Activated naive CD8-positive, alpha-beta T cell treated with anti-CD3 and anti-CD28 coated beads, Interleukin-2, amount 50 U/mL, for 24 hours (primary cell): ENCODE results near the gene TCF3.

Experiments used
- ATAC-seq: fragments of 150-1000 bp; cut with Tn5 transposase; one replicate; pipeline ENCODE4 v1.10.0; 2021
- DNase-seq: peaks from one replicate; pipeline ENCODE4 v3.0.0; 2021
- H3K27ac Mint-ChIP-seq: one replicate; pipeline ENCODE4 v1.8.0; 2021; ENCODE audit warnings: mild to moderate bottlenecking, mixed read lengths
- H3K27me3 Mint-ChIP-seq: one replicate; pipeline ENCODE4 v1.8.0; 2021; ENCODE audit warnings: mixed read lengths
- H3K36me3 Mint-ChIP-seq: one replicate; pipeline ENCODE4 v1.8.0; 2021; ENCODE audit warnings: low read depth, mixed read lengths
- H3K4me1 Mint-ChIP-seq: one replicate; pipeline ENCODE4 v1.8.0; 2021; ENCODE audit warnings: mixed read lengths
- H3K4me3 Mint-ChIP-seq: one replicate; pipeline ENCODE4 v1.8.0; 2021; ENCODE audit warnings: mild to moderate bottlenecking, moderate library complexity, mixed read lengths
- H3K9me3 Mint-ChIP-seq: one replicate; pipeline ENCODE4 v1.8.0; 2021; ENCODE audit warnings: mixed read lengths

The TCF3 gene

GRCh38 chr19:1633269-1633826 lies 19.1 kb downstream of the TCF3 start:
- no peak overlapping the region for H3K27ac Mint-ChIP-seq
- H3K4me1 Mint-ChIP-seq = peaks cover under 1% of the 10 kb centered on the region
- ATAC-seq (no peak), DNase-seq (no peak)
- peaks cover 12% of the 10 kb centered on the region for H3K36me3 Mint-ChIP-seq
- H3K27me3 Mint-ChIP-seq = no peaks in the 10 kb centered on the region
- H3K9me3 Mint-ChIP-seq = no peaks in the 10 kb centered on the region
- no peak overlapping the region for H3K4me3 Mint-ChIP-seq

DNA sequence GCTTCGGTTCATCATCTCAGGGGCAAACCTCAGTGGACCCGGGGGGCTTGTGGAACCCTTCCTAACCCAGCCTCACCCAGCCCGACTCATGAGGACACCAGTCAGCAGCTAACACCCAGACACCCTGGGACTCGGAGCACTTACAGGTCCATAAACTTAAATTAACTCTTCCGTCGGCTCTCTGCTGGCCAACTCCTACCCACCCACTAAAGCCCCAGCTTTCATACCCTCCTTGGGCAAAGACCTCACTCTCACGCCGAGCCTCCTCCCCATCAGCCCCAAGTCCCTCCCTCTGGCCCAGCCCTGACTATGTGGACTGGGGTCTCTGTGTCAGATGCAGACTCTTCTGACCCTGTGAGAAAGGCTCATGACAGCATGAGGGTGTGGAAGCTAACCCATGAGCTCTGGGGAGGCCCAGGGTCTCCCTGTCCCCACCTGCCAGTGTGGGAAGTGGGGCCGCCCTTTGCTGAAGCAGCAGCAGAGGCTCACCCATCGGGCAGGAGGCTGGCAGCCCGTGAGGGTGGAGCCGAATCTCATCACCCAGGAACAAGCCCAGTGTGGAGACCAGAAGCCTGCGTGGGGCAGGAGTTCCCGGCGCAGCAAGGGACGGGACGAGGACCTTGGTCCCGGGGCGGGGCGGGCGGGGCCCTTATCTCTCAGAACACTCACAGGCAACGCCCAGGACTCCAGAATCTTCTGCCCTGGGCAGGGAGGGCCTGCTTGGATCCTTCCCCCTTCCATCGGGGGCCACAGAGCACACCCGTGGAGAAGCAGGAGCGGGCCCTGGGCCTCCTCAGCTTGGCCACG lies 19.8 kb downstream of the TCF3 start:
- ATAC-seq = no peak
- DNase-seq = no peak
- H3K4me1 Mint-ChIP-seq = no peaks in the 10 kb centered on the region
- H3K27me3 Mint-ChIP-seq = no peaks in the 10 kb centered on the region
- no peak overlapping the region for H3K4me3 Mint-ChIP-seq
- no peak overlapping the region for H3K27ac Mint-ChIP-seq
- H3K36me3 Mint-ChIP-seq = peaks cover 11% of the 10 kb centered on the region
- H3K9me3 Mint-ChIP-seq = no peaks in the 10 kb centered on the region

GRCh38 chr19:1631557-1632100 lies 20.8 kb downstream of the TCF3 start:
- peak; percentile 45 for ATAC-seq
- Mint-ChIP-seq H3K4me1 (no peaks in the 10 kb centered on the region), H3K9me3 (no peaks in the 10 kb centered on the region), H3K36me3 (peaks cover 11% of the 10 kb centered on the region), H3K27ac (no peak overlapping the region), H3K4me3 (no peak overlapping the region), H3K27me3 (no peaks in the 10 kb centered on the region)
- no peak for DNase-seq

- Mint-ChIP-seq H3K27ac (no peak overlapping the region), H3K9me3 (no peaks in the 10 kb centered on the region), H3K4me3 (no peak overlapping the region), H3K36me3 (peaks cover 7% of the 10 kb centered on the region), H3K27me3 (no peaks in the 10 kb centered on the region), H3K4me1 (no peaks in the 10 kb centered on the region)
- ATAC-seq (no peak), DNase-seq (no peak)
These were observed 21.6 kb downstream of the TCF3 start for GRCh38 chr19:1630811-1631210.

- Mint-ChIP-seq H3K27me3 (no peaks in the 10 kb centered on the region), H3K27ac (no peak overlapping the region), H3K9me3 (no peaks in the 10 kb centered on the region), H3K4me1 (no peaks in the 10 kb centered on the region), H3K4me3 (no peak overlapping the region), H3K36me3 (peaks cover 3% of the 10 kb centered on the region)
- ATAC-seq (no peak), DNase-seq (no peak)
These were observed 22.4 kb downstream of the TCF3 start for GRCh38 chr19:1630012-1630411.

GRCh38 chr19:1629256-1629808 lies 23.1 kb downstream of the TCF3 start:
- ATAC-seq (no peak), DNase-seq (no peak)
- no peaks in the 10 kb centered on the region for H3K9me3 Mint-ChIP-seq
- H3K36me3 Mint-ChIP-seq = peaks cover 3% of the 10 kb centered on the region
- H3K4me1 Mint-ChIP-seq = no peaks in the 10 kb centered on the region
- H3K27me3 Mint-ChIP-seq = no peaks in the 10 kb centered on the region
- no peak overlapping the region for H3K4me3 Mint-ChIP-seq
- no peak overlapping the region for H3K27ac Mint-ChIP-seq

DNA sequence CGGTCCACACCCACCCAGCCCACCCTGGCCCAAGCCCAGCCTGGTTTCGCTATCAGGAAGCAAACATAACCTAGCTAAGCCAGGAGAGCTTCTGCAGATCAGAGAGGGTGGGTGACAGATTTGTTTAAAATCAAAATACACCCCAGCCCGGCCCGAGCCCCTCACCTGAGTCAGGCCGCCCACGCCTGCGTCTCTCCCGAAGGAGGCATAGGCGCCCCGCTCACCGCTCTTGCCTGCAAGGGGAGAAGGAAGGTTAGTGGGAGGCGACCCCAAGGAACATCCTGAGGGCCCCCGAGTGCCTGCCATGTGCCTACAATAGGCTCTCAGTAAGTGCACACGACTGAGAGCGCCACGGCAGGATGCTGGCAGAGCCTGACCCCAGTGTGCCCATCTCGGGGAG lies 25.2 kb downstream of the TCF3 start:
- ATAC-seq (no peak), DNase-seq (no peak)
- H3K36me3 Mint-ChIP-seq = peaks cover 6% of the 10 kb centered on the region
- no peaks in the 10 kb centered on the region for H3K4me1 Mint-ChIP-seq
- H3K4me3 Mint-ChIP-seq = no peak overlapping the region
- H3K27me3 Mint-ChIP-seq = no peaks in the 10 kb centered on the region
- H3K27ac Mint-ChIP-seq = no peak overlapping the region
- H3K9me3 Mint-ChIP-seq = no peaks in the 10 kb centered on the region

DNA sequence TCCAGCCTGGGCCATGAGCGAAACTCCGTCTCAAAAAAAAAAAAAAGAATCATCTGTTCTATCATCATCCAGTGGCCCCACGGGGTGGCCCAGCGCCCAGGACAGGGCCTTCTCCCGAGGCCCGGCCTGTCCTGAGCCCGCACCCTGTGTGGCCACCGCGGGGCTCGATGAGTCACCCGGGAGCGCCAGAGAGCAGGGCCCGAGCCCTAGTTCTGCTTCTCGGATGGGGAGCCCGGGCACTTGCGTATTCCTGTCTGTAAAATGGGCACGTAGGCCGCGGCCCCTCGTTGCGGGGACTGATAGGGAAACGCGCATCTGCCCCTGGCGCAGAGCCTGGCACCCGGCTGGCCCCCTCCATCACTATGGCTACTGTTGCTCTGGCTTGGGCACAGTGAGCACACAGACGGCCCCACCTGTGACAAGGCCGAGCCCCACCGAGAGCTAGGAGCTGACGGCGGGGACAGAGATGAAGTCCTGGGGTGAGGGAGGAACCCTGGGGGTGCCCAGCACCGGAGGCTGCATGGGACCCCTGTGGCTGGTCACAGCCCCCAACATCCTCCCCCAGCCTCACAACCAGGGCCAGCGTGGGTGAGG lies 25.9 kb downstream of the TCF3 start:
- Mint-ChIP-seq H3K4me1 (no peaks in the 10 kb centered on the region), H3K4me3 (no peak overlapping the region)
- ATAC-seq = no peak

DNA sequence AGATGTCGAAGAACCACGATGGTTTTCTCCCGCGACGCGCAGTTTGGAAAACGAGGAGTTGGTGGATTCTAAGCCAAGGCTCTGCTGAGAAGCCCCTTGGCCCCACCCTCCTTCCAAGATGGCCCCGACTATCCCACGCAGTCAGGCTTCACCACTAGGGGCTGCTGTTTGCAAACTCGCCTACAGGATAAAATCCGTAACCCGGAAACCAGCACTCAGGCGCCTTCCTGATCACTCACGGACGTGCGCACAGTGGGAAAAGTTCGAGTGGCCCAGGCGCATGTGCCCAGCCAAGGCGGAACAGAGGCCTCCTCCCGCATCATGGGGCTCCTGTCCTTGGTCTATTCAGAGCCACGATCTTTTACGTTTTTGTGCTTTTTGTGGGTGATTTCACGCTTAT lies 28.0 kb downstream of the TCF3 start:
- no peak overlapping the region for H3K27ac Mint-ChIP-seq
- no peaks in the 10 kb centered on the region for H3K4me1 Mint-ChIP-seq
- H3K36me3 Mint-ChIP-seq = peaks cover 7% of the 10 kb centered on the region
- DNase-seq (peak; percentile 65), ATAC-seq (peak; percentile 47)
- no peak overlapping the region for H3K4me3 Mint-ChIP-seq
- H3K9me3 Mint-ChIP-seq = no peaks in the 10 kb centered on the region
- H3K27me3 Mint-ChIP-seq = no peaks in the 10 kb centered on the region

More for the DNA sequence above, 25.9 kb downstream of the TCF3 start:
- no peaks in the 10 kb centered on the region for H3K27me3 Mint-ChIP-seq
- H3K9me3 Mint-ChIP-seq = no peaks in the 10 kb centered on the region
- peaks cover 6% of the 10 kb centered on the region for H3K36me3 Mint-ChIP-seq
- DNase-seq = no peak
- no peak overlapping the region for H3K27ac Mint-ChIP-seq

- Mint-ChIP-seq H3K9me3 (no peaks in the 10 kb centered on the region), H3K4me3 (no peak overlapping the region), H3K4me1 (peaks cover 9% of the 10 kb centered on the region), H3K27me3 (no peaks in the 10 kb centered on the region), H3K36me3 (peaks cover 12% of the 10 kb centered on the region), H3K27ac (no peak overlapping the region)
- DNase-seq (no peak), ATAC-seq (no peak)
These were observed 29.9 kb downstream of the TCF3 start for GRCh38 chr19:1622541-1622940.

- ATAC-seq (no peak), DNase-seq (no peak)
- Mint-ChIP-seq H3K9me3 (no peaks in the 10 kb centered on the region), H3K36me3 (peaks cover 14% of the 10 kb centered on the region), H3K27me3 (no peaks in the 10 kb centered on the region), H3K4me3 (no peak overlapping the region), H3K27ac (no peak overlapping the region), H3K4me1 (peaks cover 14% of the 10 kb centered on the region)
These were observed 30.4 kb downstream of the TCF3 start for GRCh38 chr19:1622007-1622406.

- DNase-seq (no peak), ATAC-seq (no peak)
- H3K4me3 Mint-ChIP-seq = no peak overlapping the region
- H3K27me3 Mint-ChIP-seq = no peaks in the 10 kb centered on the region
- no peak overlapping the region for H3K27ac Mint-ChIP-seq
- no peaks in the 10 kb centered on the region for H3K9me3 Mint-ChIP-seq
- H3K36me3 Mint-ChIP-seq = peaks cover 14% of the 10 kb centered on the region
- peaks cover 18% of the 10 kb centered on the region for H3K4me1 Mint-ChIP-seq
These were observed 30.8 kb downstream of the TCF3 start for GRCh38 chr19:1621574-1621973.

- Mint-ChIP-seq H3K4me3 (no peak overlapping the region), H3K27ac (no peak overlapping the region), H3K4me1 (peaks cover 20% of the 10 kb centered on the region), H3K27me3 (no peaks in the 10 kb centered on the region), H3K9me3 (no peaks in the 10 kb centered on the region), H3K36me3 (peaks cover 13% of the 10 kb centered on the region)
- ATAC-seq (no peak), DNase-seq (no peak)
These were observed 31.4 kb downstream of the TCF3 start for GRCh38 chr19:1621021-1621420.

- no peaks in the 10 kb centered on the region for H3K9me3 Mint-ChIP-seq
- no peak for DNase-seq
- H3K4me1 Mint-ChIP-seq = peaks cover 20% of the 10 kb centered on the region
- no peak overlapping the region for H3K27ac Mint-ChIP-seq
- no peaks in the 10 kb centered on the region for H3K27me3 Mint-ChIP-seq
- no peak overlapping the region for H3K4me3 Mint-ChIP-seq
- no peak for ATAC-seq
- H3K36me3 Mint-ChIP-seq = peaks cover 16% of the 10 kb centered on the region
These were observed 31.9 kb downstream of the TCF3 start for GRCh38 chr19:1620502-1620901.

GRCh38 chr19:1619703-1620102 lies 32.7 kb downstream of the TCF3 start:
- Mint-ChIP-seq H3K27ac (no peak overlapping the region), H3K27me3 (no peaks in the 10 kb centered on the region), H3K36me3 (peaks cover 19% of the 10 kb centered on the region), H3K4me1 (peaks cover 20% of the 10 kb centered on the region), H3K4me3 (no peak overlapping the region), H3K9me3 (no peaks in the 10 kb centered on the region)
- DNase-seq (no peak), ATAC-seq (no peak)
